A549 treated with AZD9567 at 1 μM for 4 hours (cell line): ENCODE data around the gene WDFY3. TPM values are rescaled to one million over a fixed set of nuclear protein-coding genes. Genes with fewer than 3 reads are reported as not detected.

Source experiments
- total RNA-seq: library from RNA; stranded (reverse); fragments of 200-300 nt; extraction: Qiagen RNA extraction; gene quantifications from 5 replicates; pipeline ENCODE4 v1.2.3, GENCODE V29; 2022; ENCODE audit not compliant: insufficient read depth

Gene WDFY3, protein sequence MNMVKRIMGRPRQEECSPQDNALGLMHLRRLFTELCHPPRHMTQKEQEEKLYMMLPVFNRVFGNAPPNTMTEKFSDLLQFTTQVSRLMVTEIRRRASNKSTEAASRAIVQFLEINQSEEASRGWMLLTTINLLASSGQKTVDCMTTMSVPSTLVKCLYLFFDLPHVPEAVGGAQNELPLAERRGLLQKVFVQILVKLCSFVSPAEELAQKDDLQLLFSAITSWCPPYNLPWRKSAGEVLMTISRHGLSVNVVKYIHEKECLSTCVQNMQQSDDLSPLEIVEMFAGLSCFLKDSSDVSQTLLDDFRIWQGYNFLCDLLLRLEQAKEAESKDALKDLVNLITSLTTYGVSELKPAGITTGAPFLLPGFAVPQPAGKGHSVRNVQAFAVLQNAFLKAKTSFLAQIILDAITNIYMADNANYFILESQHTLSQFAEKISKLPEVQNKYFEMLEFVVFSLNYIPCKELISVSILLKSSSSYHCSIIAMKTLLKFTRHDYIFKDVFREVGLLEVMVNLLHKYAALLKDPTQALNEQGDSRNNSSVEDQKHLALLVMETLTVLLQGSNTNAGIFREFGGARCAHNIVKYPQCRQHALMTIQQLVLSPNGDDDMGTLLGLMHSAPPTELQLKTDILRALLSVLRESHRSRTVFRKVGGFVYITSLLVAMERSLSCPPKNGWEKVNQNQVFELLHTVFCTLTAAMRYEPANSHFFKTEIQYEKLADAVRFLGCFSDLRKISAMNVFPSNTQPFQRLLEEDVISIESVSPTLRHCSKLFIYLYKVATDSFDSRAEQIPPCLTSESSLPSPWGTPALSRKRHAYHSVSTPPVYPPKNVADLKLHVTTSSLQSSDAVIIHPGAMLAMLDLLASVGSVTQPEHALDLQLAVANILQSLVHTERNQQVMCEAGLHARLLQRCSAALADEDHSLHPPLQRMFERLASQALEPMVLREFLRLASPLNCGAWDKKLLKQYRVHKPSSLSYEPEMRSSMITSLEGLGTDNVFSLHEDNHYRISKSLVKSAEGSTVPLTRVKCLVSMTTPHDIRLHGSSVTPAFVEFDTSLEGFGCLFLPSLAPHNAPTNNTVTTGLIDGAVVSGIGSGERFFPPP (N-terminal part only)
- 6.4 to 8.7 TPM (median 7.7 TPM) in 5 replicates for total RNA-seq

DNA sequence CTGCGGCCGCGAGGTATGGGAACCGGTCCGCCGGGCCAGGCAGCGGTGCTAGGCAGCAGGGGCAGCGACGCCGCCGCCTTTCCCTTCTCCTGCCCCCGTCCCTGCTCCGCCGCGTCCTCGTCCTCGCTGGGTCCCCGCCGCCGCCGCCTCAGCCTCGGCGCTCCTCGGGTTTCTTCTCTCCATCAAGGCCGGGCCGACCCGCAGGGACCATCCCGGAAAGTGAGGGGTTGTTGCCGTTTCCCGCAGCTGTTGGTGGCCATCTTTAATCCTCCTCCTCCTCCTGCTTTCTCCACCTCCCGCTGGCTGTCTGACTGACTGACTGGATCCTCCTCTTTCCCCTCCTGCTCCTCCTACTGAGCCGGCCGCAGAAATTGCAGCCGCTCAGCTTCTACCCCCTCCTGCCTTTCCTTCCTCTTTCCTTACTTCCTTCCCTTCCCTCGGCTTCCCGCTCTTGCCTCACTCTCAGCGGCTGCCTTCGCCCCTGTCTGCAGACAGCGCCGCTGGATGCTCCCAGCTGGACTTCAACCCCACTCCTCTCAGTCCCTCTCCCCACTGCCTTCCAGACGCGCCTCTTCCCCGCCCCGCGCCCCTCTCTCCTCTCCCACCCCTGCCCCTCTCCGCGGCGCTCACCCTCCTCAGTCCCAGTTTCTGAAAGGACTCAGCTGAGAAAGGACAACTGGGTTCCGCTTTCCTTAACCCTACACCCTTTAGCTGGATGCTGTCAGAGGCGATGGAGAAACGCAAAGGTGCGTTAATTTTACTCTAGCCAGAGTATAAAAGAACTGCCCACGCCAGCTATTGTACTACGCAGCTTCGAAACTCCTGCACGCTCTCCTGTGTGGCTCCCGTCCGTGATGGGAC is at the start of gene WDFY3:
WDFY3 (minus strand) TSS at position 309 of the 861 bp plus-strand sequence. CDS start 106,099 bp downstream, outside the sequence.

